HEK293 (cell line): ENCODE data around the gene PHF5A.
"Not testable (repeated sequence)": the region's sequence is repeated elsewhere in the genome, so short reads cannot be mapped to it uniquely, and the experiment has no call there.

Experiments
- CTCF ChIP-seq: fragments of 450-650 bp; formaldehyde crosslinking; IDR thresholded peaks from 2 replicates; pipeline ENCODE4 v1.5.1; 2016; ENCODE audit warnings: missing biosample characterization, missing genetic modification characterization
- KLF16 ChIP-seq: fragments of 450-650 bp; formaldehyde crosslinking; IDR thresholded peaks from 2 replicates; pipeline ENCODE4 v1.5.1; 2017; ENCODE audit warnings: missing biosample characterization, missing genetic modification characterization
- PRDM4 ChIP-seq: fragments of 450-650 bp; formaldehyde crosslinking; IDR thresholded peaks from 2 replicates; pipeline ENCODE4 v1.5.1; 2017; ENCODE audit warnings: missing biosample characterization, missing genetic modification characterization
- TCF7L2 ChIP-seq: IDR thresholded peaks from 2 replicates; pipeline ENCODE4 v1.6.1; 2011; ENCODE audit warnings: low read depth, mild to moderate bottlenecking, inconsistent platforms, low read length, moderate library complexity, borderline replicate concordance
- ZBTB7A ChIP-seq: fragments of 450-650 bp; formaldehyde crosslinking; IDR thresholded peaks from 2 replicates; pipeline ENCODE4 v1.5.1; 2016; ENCODE audit warnings: low read depth, missing biosample characterization, missing genetic modification characterization
- ZNF138 ChIP-seq: fragments of 450-650 bp; formaldehyde crosslinking; IDR thresholded peaks from 2 replicates; pipeline ENCODE4 v1.5.1; 2016; ENCODE audit warnings: missing biosample characterization, missing genetic modification characterization, borderline replicate concordance
- ZNF266 ChIP-seq: fragments of 450-650 bp; formaldehyde crosslinking; IDR thresholded peaks from 2 replicates; pipeline ENCODE4 v1.5.1; 2016; ENCODE audit warnings: missing biosample characterization, missing genetic modification characterization, low read depth
- ZNF274 ChIP-seq, 2 experiments: fragments of 200-500 bp in 1 of 2; fragments of 450-650 bp in 1 of 2; sonication (Bioruptor generic) in 1 of 2; formaldehyde crosslinking in 1 of 2; IDR thresholded peaks; 2 replicates each; pipeline versions ENCODE4 v1.5.1 to v1.6.1; 2014 to 2016; ENCODE audit warnings: borderline replicate concordance in 1 of 2, inconsistent platforms in 1 of 2, low read length in 1 of 2, missing biosample characterization in 1 of 2, missing genetic modification characterization in 1 of 2
- ZNF335 ChIP-seq: fragments of 450-650 bp; formaldehyde crosslinking; conservative IDR thresholded peaks from 2 replicates; pipeline ENCODE4 v1.5.1; 2016; ENCODE audit warnings: missing biosample characterization, missing genetic modification characterization
- ZNF529 ChIP-seq: fragments of 450-650 bp; formaldehyde crosslinking; IDR thresholded peaks from 2 replicates; pipeline ENCODE4 v1.5.1; 2017; ENCODE audit warnings: missing genetic modification characterization, missing biosample characterization; ENCODE audit not compliant: insufficient replicate concordance
- ZSCAN23 ChIP-seq: fragments of 450-650 bp; formaldehyde crosslinking; IDR thresholded peaks from 2 replicates; pipeline ENCODE4 v1.5.1; 2016; ENCODE audit warnings: missing biosample characterization, missing genetic modification characterization

- TF ChIP-seq ZNF335 (tag by site-specific recombination); KLF16; PRDM4 (tag by site-specific recombination); ZNF529; ZNF274 (IDR thresholded peaks at IDR 0.05; ENCODE audit: low read length); ZNF274 (tag by site-specific recombination; IDR thresholded peaks at IDR 0.05; ENCODE audit: borderline replicate concordance); ZNF266; ZNF138 (tag by site-specific recombination); TCF7L2; ZSCAN23; CTCF; ZBTB7A (tag by site-specific recombination): not testable (repeated sequence)
Measured at GRCh38 chr22:41460071-41460470, 8.4 kb downstream of the PHF5A start.
